Tibial nerve (tissue), 4 donors: ENCODE measurements around the gene FBXL16. TPM values are rescaled to one million over a fixed set of nuclear protein-coding genes. Genes with fewer than 3 reads are reported as not detected.
A peak's percentile ranks its signal among the peaks of the same experiment; 100 is the strongest.

Experiments
- DNase-seq, 2 donors: peaks; one replicate each; pipeline ENCODE4 v3.0.0-alpha.2; 2019; ENCODE audit warnings: low spot score in 2 of 2
- H3K27ac ChIP-seq, 4 donors: fragments of 200-600 bp; sonication (generic) in 3 of 4; one replicate each; pipeline ENCODE4 v1.5.1; 2017 to 2019; ENCODE audit warnings: mild to moderate bottlenecking in 1 of 4
- H3K27me3 ChIP-seq, 2 donors: fragments of 200-600 bp; sonication (generic) in 1 of 2; one replicate each; pipeline versions ENCODE4 v1.5.1 to v1.6.0; 2017 to 2019
- H3K36me3 ChIP-seq, 3 donors: fragments of 200-600 bp; sonication (generic); one replicate each; pipeline ENCODE4 v1.5.1; 2018 to 2019
- H3K4me1 ChIP-seq, 4 donors: fragments of 200-600 bp; sonication (generic) in 3 of 4; one replicate each; pipeline ENCODE4 v1.5.1; 2017 to 2019
- H3K4me3 ChIP-seq, 4 donors: fragments of 200-600 bp; sonication (generic) in 3 of 4; one replicate each; pipeline ENCODE4 v1.5.1; 2017 to 2019; ENCODE audit warnings: mild to moderate bottlenecking in 1 of 4, moderate library complexity in 1 of 4
- H3K9me3 ChIP-seq, 4 donors: fragments of 200-600 bp; sonication (generic) in 3 of 4; one replicate each; pipeline ENCODE4 v1.5.1; 2017 to 2019
- CTCF ChIP-seq, 5 experiments: fragments of 200-600 bp in 3 of 5; fragments of 450-650 bp in 2 of 5; sonication (generic) in 3 of 5; IDR thresholded peaks; one replicate each; pipeline ENCODE4 v1.5.1; 2016 to 2019; ENCODE audit warnings: antibody characterized with exemption in 5 of 5, mild to moderate bottlenecking in 3 of 5, moderate library complexity in 2 of 5
- EP300 ChIP-seq, 2 donors: sonication (generic); formaldehyde crosslinking; IDR thresholded peaks; one replicate each; pipeline ENCODE4 v1.6.1; 2017; ENCODE audit warnings: antibody characterized with exemption in 2 of 2, mild to moderate bottlenecking in 1 of 2
- POLR2A ChIP-seq, 2 donors: fragments of 450-650 bp; IDR thresholded peaks; one replicate each; pipeline ENCODE4 v1.6.1; 2017; ENCODE audit warnings: antibody characterized with exemption in 2 of 2, mild to moderate bottlenecking in 2 of 2, moderate library complexity in 2 of 2
- WGBS, 2 donors: methylation state at CpG; one replicate each; pipeline ENCODE4 v1.1.5; 2018; 5-methylcytosine and 5-hydroxymethylcytosine counted together
- total RNA-seq, 4 donors: library from RNA; depleted of rRNA; stranded (reverse); fragments of >200 nt; gene quantifications; one replicate each; pipeline ENCODE4 v1.1.0, GENCODE V29; 2016

Gene FBXL16
- total RNA-seq, 4 donors from 2014 or later = 1.5 to 5.7 (median 3.5) TPM

GRCh38 chr16:750485-750884 lies 44.9 kb upstream of the FBXL16 start:
- Histone ChIP-seq H3K4me1 (no peaks in the 10 kb centered on the region), H3K27me3 (peaks cover 0 to 23% of the 10 kb centered on the region in 2 donors), H3K4me3 (no peak overlapping the region), H3K27ac (no peak overlapping the region), H3K36me3 (no peaks in the 10 kb centered on the region), H3K9me3 (no peaks in the 10 kb centered on the region)
- WGBS, 2 donors = 55 to 58% methylated on average over 9 of the region's 9 CpGs
- TF ChIP-seq POLR2A (IDR thresholded peaks at IDR 0.05) = no peak
- TF ChIP-seq EP300 (IDR thresholded peaks at IDR 0.05) = no peak
- no peak for TF ChIP-seq CTCF (IDR thresholded peaks at IDR 0.05)
- no peak for DNase-seq

- TF ChIP-seq EP300 (IDR thresholded peaks at IDR 0.05) (no peak), CTCF (IDR thresholded peaks at IDR 0.05) (no peak), POLR2A (IDR thresholded peaks at IDR 0.05) (no peak)
- Histone ChIP-seq H3K4me1 (no peaks in the 10 kb centered on the region), H3K4me3 (no peak overlapping the region), H3K27me3 (peaks cover 0 to 23% of the 10 kb centered on the region in 2 donors), H3K27ac (no peak overlapping the region), H3K9me3 (no peaks in the 10 kb centered on the region), H3K36me3 (no peaks in the 10 kb centered on the region)
- 59 to 77% methylated on average over 6 of the region's 6 CpGs for WGBS, 2 donors
- DNase-seq = no peak
Observed at GRCh38 chr16:749010-749409, 43.4 kb upstream of the FBXL16 start.

GRCh38 chr16:747978-748746 lies 42.6 kb upstream of the FBXL16 start:
- 72 to 73% methylated on average over 29 to 39 of the region's 39 CpGs for WGBS, 2 donors
- TF ChIP-seq CTCF (IDR thresholded peaks at IDR 0.05) = no peak
- TF ChIP-seq EP300 (IDR thresholded peaks at IDR 0.05) = no peak
- TF ChIP-seq POLR2A (IDR thresholded peaks at IDR 0.05) = no peak
- H3K27ac ChIP-seq = no peak overlapping the region
- no peak overlapping the region for H3K4me3 ChIP-seq
- no peaks in the 10 kb centered on the region for H3K36me3 ChIP-seq
- no peaks in the 10 kb centered on the region for H3K4me1 ChIP-seq
- no peak for DNase-seq
- no peaks in the 10 kb centered on the region for H3K9me3 ChIP-seq
- H3K27me3 ChIP-seq = peaks cover 0 to 16% of the 10 kb centered on the region in 2 donors

GRCh38 chr16:746637-747036 lies 41.0 kb upstream of the FBXL16 start:
- Histone ChIP-seq H3K36me3 (no peaks in the 10 kb centered on the region), H3K27me3 (peaks cover 0 to 6% of the 10 kb centered on the region in 2 donors), H3K9me3 (no peaks in the 10 kb centered on the region), H3K27ac (no peak overlapping the region), H3K4me3 (no peak overlapping the region), H3K4me1 (no peaks in the 10 kb centered on the region)
- DNase-seq = no peak
- 75 to 83% methylated on average over 4 to 11 of the region's 13 CpGs for WGBS, 2 donors
- TF ChIP-seq CTCF (IDR thresholded peaks at IDR 0.05) (no peak), EP300 (IDR thresholded peaks at IDR 0.05) (no peak), POLR2A (IDR thresholded peaks at IDR 0.05) (no peak)

GRCh38 chr16:745739-746138 lies 40.1 kb upstream of the FBXL16 start:
- Histone ChIP-seq H3K9me3 (no peaks in the 10 kb centered on the region), H3K27me3 (peaks cover 0 to 3% of the 10 kb centered on the region in 2 donors), H3K27ac (no peak overlapping the region), H3K36me3 (no peaks in the 10 kb centered on the region), H3K4me1 (peaks cover 0 to 6% (median 3%) of the 10 kb centered on the region in 4 donors), H3K4me3 (no peak overlapping the region)
- peak in 1 of 5 experiments; percentile 14 for TF ChIP-seq CTCF (IDR thresholded peaks at IDR 0.05)
- no peak for TF ChIP-seq POLR2A (IDR thresholded peaks at IDR 0.05)
- TF ChIP-seq EP300 (IDR thresholded peaks at IDR 0.05) = no peak
- DNase-seq = no peak
- WGBS, 2 donors = 1% methylated on average over 11 to 12 of the region's 14 CpGs
